ENCODE data around the gene MRFAP1. TPM values are rescaled to one million over a fixed set of nuclear protein-coding genes. Genes with fewer than 3 reads are reported as not detected.

MRFAP1 gene
- polyA plus RNA-seq, 3 donors, result 72.1 to 180 (median 171) TPM

GRCh38 chr4:6598127-6598526, 42.4 kb upstream of the MRFAP1 start:
- Histone ChIP-seq H3K27me3 (ENCODE audit: control insufficient read depth in 2 of 2, insufficient read depth in 2 of 2, low read length in 2 of 2) (no peaks in the 10 kb centered on the region), H3K4me1 (ENCODE audit: control insufficient read depth in 1 of 2, insufficient read depth in 2 of 2, low read length in 2 of 2) (no peaks in the 10 kb centered on the region), H3K4me2 (replicated peaks; ENCODE audit: extremely low read depth, low read length, poor library complexity, severe bottlenecking) (no peak overlapping the region), H3K9me3 (replicated peaks in 1 of 2; ENCODE audit: control insufficient read depth in 1 of 2, insufficient read depth in 1 of 2, low read length in 2 of 2) (peaks cover 0 to 2% of the 10 kb centered on the region in 2 donors), H3K79me2 (ENCODE audit: insufficient read depth, low read length) (no peaks in the 10 kb centered on the region), H3K4me3 (replicated peaks in 1 of 3; ENCODE audit: low read depth in 2 of 3, low read length in 3 of 3) (no peak overlapping the region), H3K9ac (ENCODE audit: insufficient read depth, low read length, poor library complexity, severe bottlenecking) (no peak overlapping the region), H2AFZ (ENCODE audit: insufficient read depth, low read depth, low read length, poor library complexity, severe bottlenecking) (no peak overlapping the region), H4K20me1 (ENCODE audit: insufficient read depth, low read length) (no peaks in the 10 kb centered on the region), H3K36me3 (replicated peaks in 1 of 2; ENCODE audit: control insufficient read depth in 1 of 2, insufficient read depth in 2 of 2, low read length in 2 of 2) (peaks cover 83 to 94% of the 10 kb centered on the region in 2 donors), H3K27ac (ENCODE audit: low read depth in 1 of 2, low read length in 2 of 2) (no peak overlapping the region)
- 100% methylated on average over 5 of the region's 10 CpGs for WGBS (ENCODE audit: insufficient coverage)
- Mint-ChIP-seq H3K27me3 (ENCODE audit: low read depth in 3 of 3) (no peaks in the 10 kb centered on the region), H3K4me3 (no peak overlapping the region), H3K36me3 (peaks cover 83 to 94% of the 10 kb centered on the region in 2 donors), H3K27ac (no peak overlapping the region), H3K4me1 (no peaks in the 10 kb centered on the region), H3K9me3 (peaks cover 0 to 4% (median 2%) of the 10 kb centered on the region in 7 donors)
- no peak for TF ChIP-seq CTCF (IDR thresholded peaks at IDR 0.05)
- intact Hi-C loops (cut with micrococcal nuclease), result no loop called here
- DNase-seq, result no peak

- H3K79me2 ChIP-seq (ENCODE audit: insufficient read depth, low read length), result no peaks in the 10 kb centered on the region
- no peak overlapping the region for H3K27ac ChIP-seq (ENCODE audit: low read depth in 1 of 2, low read length in 2 of 2)
- H3K4me3 Mint-ChIP-seq, result no peak overlapping the region
- no peak overlapping the region for H3K4me2 ChIP-seq (replicated peaks; ENCODE audit: extremely low read depth, low read length, poor library complexity, severe bottlenecking)
- peaks cover 0 to 7% (median 4%) of the 10 kb centered on the region in 7 donors for H3K9me3 Mint-ChIP-seq
- H3K27ac Mint-ChIP-seq, result no peak overlapping the region
- peaks cover 83 to 94% of the 10 kb centered on the region in 2 donors for H3K36me3 ChIP-seq (replicated peaks in 1 of 2; ENCODE audit: control insufficient read depth in 1 of 2, insufficient read depth in 2 of 2, low read length in 2 of 2)
- no peaks in the 10 kb centered on the region for H3K4me1 ChIP-seq (ENCODE audit: control insufficient read depth in 1 of 2, insufficient read depth in 2 of 2, low read length in 2 of 2)
- intact Hi-C loops (cut with micrococcal nuclease), result no loop called here
- H3K27me3 ChIP-seq (ENCODE audit: control insufficient read depth in 2 of 2, insufficient read depth in 2 of 2, low read length in 2 of 2), result no peaks in the 10 kb centered on the region
- TF ChIP-seq CTCF (IDR thresholded peaks at IDR 0.05), result no peak
- H3K4me1 Mint-ChIP-seq, result no peaks in the 10 kb centered on the region
- H3K9me3 ChIP-seq (replicated peaks in 1 of 2; ENCODE audit: control insufficient read depth in 1 of 2, insufficient read depth in 1 of 2, low read length in 2 of 2), result peaks cover under 1 to 7% of the 10 kb centered on the region in 2 donors
- no peaks in the 10 kb centered on the region for H4K20me1 ChIP-seq (ENCODE audit: insufficient read depth, low read length)
- peaks cover 84 to 94% of the 10 kb centered on the region in 2 donors for H3K36me3 Mint-ChIP-seq
- no peak for DNase-seq
- H3K4me3 ChIP-seq (replicated peaks in 1 of 3; ENCODE audit: low read depth in 2 of 3, low read length in 3 of 3), result no peak overlapping the region
- 98% methylated on average over 13 of the region's 13 CpGs for WGBS (ENCODE audit: insufficient coverage)
- H3K9ac ChIP-seq (ENCODE audit: insufficient read depth, low read length, poor library complexity, severe bottlenecking), result no peak overlapping the region
- H2AFZ ChIP-seq (ENCODE audit: insufficient read depth, low read depth, low read length, poor library complexity, severe bottlenecking), result no peak overlapping the region
- H3K27me3 Mint-ChIP-seq (ENCODE audit: low read depth in 3 of 3), result peaks cover 0 to under 1% (median 0%) of the 10 kb centered on the region in 3 donors
These were observed 41.8 kb upstream of the MRFAP1 start for GRCh38 chr4:6598641-6599040.

Data from CD14-positive monocyte (primary cell).